Breast epithelium (tissue), 3 donors: ENCODE results near the gene PSMG3.

Experiments used
- CTCF ChIP-seq, 3 donors: fragments of 450-650 bp; IDR thresholded peaks; one replicate each; pipeline ENCODE4 v1.5.1; 2016 to 2017; ENCODE audit warnings: antibody characterized with exemption in 3 of 3, mild to moderate bottlenecking in 3 of 3, moderate library complexity in 3 of 3
- POLR2A ChIP-seq: fragments of 450-650 bp; IDR thresholded peaks from one replicate; pipeline ENCODE4 v1.6.1; 2016; ENCODE audit warnings: antibody characterized with exemption, mild to moderate bottlenecking, moderate library complexity
- POLR2AphosphoS5 ChIP-seq, 3 donors: sonication (generic); formaldehyde crosslinking; IDR thresholded peaks; one replicate each; pipeline ENCODE4 v1.6.1; 2017; ENCODE audit warnings: antibody characterized with exemption in 3 of 3

GRCh38 chr7:1547777-1548437, 21.9 kb downstream of the PSMG3 start:
- no peak for TF ChIP-seq CTCF (IDR thresholded peaks at IDR 0.05)
- no peak for TF ChIP-seq POLR2AphosphoS5 (IDR thresholded peaks at IDR 0.05)
- TF ChIP-seq POLR2A, result no peak
